ENCODE results near the gene GADL1. TPM values are rescaled to one million over a fixed set of nuclear protein-coding genes. Genes with fewer than 3 reads are reported as not detected.

The GADL1 gene
- polyA plus RNA-seq, 2 of the 4 experiments (the other 2 are of a cell fraction), result not detected

DNA sequence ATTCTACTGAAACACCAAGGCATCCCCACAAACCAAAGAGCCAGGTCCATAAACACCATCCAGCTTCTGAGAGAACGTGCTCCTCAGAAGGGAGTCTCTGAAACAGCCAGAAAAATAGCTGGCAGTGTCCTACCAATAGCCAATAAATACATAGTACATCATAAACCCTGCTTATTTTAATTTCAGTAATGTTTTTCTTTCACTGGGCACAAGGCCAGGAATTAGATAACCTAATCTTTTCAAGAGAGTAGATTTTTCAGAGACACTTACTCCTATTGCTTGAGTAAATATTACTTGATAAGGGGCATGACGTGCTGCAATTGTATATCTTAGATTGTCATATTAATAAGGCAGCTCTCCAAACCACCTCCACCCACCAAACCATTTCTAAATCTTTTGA lies 22.7 kb downstream of the GADL1 start (continued):
- TF ChIP-seq, protein P1, sequence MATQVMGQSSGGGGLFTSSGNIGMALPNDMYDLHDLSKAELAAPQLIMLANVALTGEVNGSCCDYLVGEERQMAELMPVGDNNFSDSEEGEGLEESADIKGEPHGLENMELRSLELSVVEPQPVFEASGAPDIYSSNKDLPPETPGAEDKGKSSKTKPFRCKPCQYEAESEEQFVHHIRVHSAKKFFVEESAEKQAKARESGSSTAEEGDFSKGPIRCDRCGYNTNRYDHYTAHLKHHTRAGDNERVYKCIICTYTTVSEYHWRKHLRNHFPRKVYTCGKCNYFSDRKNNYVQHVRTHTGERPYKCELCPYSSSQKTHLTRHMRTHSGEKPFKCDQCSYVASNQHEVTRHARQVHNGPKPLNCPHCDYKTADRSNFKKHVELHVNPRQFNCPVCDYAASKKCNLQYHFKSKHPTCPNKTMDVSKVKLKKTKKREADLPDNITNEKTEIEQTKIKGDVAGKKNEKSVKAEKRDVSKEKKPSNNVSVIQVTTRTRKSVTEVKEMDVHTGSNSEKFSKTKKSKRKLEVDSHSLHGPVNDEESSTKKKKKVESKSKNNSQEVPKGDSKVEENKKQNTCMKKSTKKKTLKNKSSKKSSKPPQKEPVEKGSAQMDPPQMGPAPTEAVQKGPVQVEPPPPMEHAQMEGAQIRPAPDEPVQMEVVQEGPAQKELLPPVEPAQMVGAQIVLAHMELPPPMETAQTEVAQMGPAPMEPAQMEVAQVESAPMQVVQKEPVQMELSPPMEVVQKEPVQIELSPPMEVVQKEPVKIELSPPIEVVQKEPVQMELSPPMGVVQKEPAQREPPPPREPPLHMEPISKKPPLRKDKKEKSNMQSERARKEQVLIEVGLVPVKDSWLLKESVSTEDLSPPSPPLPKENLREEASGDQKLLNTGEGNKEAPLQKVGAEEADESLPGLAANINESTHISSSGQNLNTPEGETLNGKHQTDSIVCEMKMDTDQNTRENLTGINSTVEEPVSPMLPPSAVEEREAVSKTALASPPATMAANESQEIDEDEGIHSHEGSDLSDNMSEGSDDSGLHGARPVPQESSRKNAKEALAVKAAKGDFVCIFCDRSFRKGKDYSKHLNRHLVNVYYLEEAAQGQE (IDR thresholded peaks at IDR 0.05), result no peak
- TF ChIP-seq KDM1A (IDR thresholded peaks at IDR 0.05; ENCODE audit: low read depth), result no peak

- Histone ChIP-seq H3K4me3 (no peak overlapping the region), H3K4me2 (no peak overlapping the region), H3K9me3 (no peaks in the 10 kb centered on the region), H3K27ac (no peak overlapping the region), H3K4me1 (no peaks in the 10 kb centered on the region)
- 29% methylated on average over 2 of the region's 2 CpGs for WGBS (ENCODE audit: missing lambda C conversion rate)
- ATAC-seq (no peak), FAIRE-seq (no peak), DNase-seq (ENCODE audit: low read depth in 1 of 2, low spot score in 1 of 2) (no peak)
- ChIA-PET POLR2A (no interaction called here), CTCF (interaction anchor here (1.0 to 1.3 kb wide), 2 partner anchors 10 to 822 kb away, joined by 3 to 4 read pairs; no protein-coding TSS in a partner anchor)
- TF ChIP-seq TFCP2L1 (CRISPR knock-in tag; IDR thresholded peaks at IDR 0.05) (no peak), MAX (IDR thresholded peaks at IDR 0.05) (no peak), EP300 (IDR thresholded peaks at IDR 0.05) (no peak), NR3C1 (IDR thresholded peaks at IDR 0.05) (no peak), RCOR1 (IDR thresholded peaks at IDR 0.05; ENCODE audit: low read depth, low read length) (no peak), FOXS1 (CRISPR knock-in tag; IDR thresholded peaks at IDR 0.05) (no peak), MAFK (IDR thresholded peaks at IDR 0.05; ENCODE audit: partially characterized antibody) (no peak), RFX5 (IDR thresholded peaks at IDR 0.05) (no peak), NPAS2 (CRISPR knock-in tag; IDR thresholded peaks at IDR 0.05; ENCODE audit: borderline replicate concordance) (no peak), FOSL2 (IDR thresholded peaks at IDR 0.05) (no peak), FOSL2 (CRISPR knock-in tag; IDR thresholded peaks at IDR 0.05) (no peak), ZFP36 (IDR thresholded peaks at IDR 0.05; ENCODE audit: borderline replicate concordance, partially characterized antibody) (no peak), NFE2L2 (conservative IDR thresholded peaks at IDR 0.05; ENCODE audit: low read length) (no peak), GATA3 (IDR thresholded peaks at IDR 0.05; ENCODE audit: borderline replicate concordance) (no peak), ZSCAN20 (CRISPR knock-in tag; IDR thresholded peaks at IDR 0.05) (no peak), HOXB5 (CRISPR knock-in tag; IDR thresholded peaks at IDR 0.05) (no peak), BHLHE40 (IDR thresholded peaks at IDR 0.05; ENCODE audit: low read depth, low read length) (no peak), POLR2AphosphoS2 (conservative IDR thresholded peaks at IDR 0.05; ENCODE audit: low read length) (no peak)
- TF ChIP-seq, protein P2, sequence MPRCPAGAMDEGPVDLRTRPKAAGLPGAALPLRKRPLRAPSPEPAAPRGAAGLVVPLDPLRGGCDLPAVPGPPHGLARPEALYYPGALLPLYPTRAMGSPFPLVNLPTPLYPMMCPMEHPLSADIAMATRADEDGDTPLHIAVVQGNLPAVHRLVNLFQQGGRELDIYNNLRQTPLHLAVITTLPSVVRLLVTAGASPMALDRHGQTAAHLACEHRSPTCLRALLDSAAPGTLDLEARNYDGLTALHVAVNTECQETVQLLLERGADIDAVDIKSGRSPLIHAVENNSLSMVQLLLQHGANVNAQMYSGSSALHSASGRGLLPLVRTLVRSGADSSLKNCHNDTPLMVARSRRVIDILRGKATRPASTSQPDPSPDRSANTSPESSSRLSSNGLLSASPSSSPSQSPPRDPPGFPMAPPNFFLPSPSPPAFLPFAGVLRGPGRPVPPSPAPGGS (IDR thresholded peaks at IDR 0.05), result no peak
Observed at GRCh38 chr3:30864836-30865235, 29.6 kb downstream of the GADL1 start.

- no peak for TF ChIP-seq NPAS2 (CRISPR knock-in tag; IDR thresholded peaks at IDR 0.05; ENCODE audit: borderline replicate concordance)
Observed at GRCh38 chr3:30864132-30864531, 30.3 kb downstream of the GADL1 start.

More at GRCh38 chr3:30864132-30864531, 30.3 kb downstream of the GADL1 start:
- FAIRE-seq, result no peak
- ChIA-PET POLR2A (no interaction called here), CTCF (interaction anchor here (1.3 kb wide), 1 partner anchor 11 kb away, joined by 4 read pairs; no protein-coding TSS in a partner anchor)
- Histone ChIP-seq H3K27ac (no peak overlapping the region), H3K4me3 (no peak overlapping the region), H3K4me2 (no peak overlapping the region), H3K9me3 (no peaks in the 10 kb centered on the region), H3K4me1 (no peaks in the 10 kb centered on the region)
- no peak for DNase-seq (ENCODE audit: low read depth in 1 of 2, low spot score in 1 of 2)
- no peak for ATAC-seq
- WGBS (ENCODE audit: missing lambda C conversion rate), result 48% methylated on average over 5 of the region's 5 CpGs

All from A549 (cell line).